OCI-M1 (cell line): ENCODE results near the gene ATAD3C.
"Not testable (repeated sequence)": the region's sequence is repeated elsewhere in the genome, so short reads cannot be mapped to it uniquely, and the experiment has no call there.

Source experiments
- DNase-seq: peaks from one replicate; lab custom pipeline; 2025; lab: John Stamatoyannopoulos, UW

Gene ATAD3C

DNA sequence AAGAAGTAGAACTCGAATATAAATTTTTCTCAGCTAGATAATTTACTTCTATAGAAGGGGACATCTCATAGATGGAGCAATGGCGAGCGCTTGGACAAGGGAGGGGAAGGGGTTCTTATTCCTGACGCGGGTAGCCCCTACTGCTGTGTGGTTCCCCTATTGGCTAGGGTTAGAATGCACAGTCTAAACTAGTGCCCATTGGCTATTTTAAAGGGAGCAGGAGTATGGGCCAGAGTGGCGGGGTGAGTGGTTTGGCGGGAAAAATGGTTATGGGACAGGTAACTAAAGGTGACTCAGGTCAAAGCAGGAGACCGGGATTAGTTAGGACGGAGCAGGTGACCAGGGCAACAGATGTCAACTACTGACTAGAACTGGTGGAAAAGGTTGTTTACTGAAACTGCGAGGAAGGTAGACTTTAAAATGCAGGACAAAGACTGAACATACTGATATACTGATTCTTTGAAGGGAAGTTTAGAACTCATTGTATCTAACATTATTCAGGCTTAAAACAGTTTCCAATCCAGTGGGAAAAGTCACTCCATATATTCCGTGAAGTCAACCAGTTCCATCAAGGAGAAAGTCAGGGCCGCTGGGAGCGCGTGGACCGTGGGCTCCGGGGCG lies 61.5 kb downstream of the ATAD3C start:
- peak; percentile 39 for DNase-seq

DNA sequence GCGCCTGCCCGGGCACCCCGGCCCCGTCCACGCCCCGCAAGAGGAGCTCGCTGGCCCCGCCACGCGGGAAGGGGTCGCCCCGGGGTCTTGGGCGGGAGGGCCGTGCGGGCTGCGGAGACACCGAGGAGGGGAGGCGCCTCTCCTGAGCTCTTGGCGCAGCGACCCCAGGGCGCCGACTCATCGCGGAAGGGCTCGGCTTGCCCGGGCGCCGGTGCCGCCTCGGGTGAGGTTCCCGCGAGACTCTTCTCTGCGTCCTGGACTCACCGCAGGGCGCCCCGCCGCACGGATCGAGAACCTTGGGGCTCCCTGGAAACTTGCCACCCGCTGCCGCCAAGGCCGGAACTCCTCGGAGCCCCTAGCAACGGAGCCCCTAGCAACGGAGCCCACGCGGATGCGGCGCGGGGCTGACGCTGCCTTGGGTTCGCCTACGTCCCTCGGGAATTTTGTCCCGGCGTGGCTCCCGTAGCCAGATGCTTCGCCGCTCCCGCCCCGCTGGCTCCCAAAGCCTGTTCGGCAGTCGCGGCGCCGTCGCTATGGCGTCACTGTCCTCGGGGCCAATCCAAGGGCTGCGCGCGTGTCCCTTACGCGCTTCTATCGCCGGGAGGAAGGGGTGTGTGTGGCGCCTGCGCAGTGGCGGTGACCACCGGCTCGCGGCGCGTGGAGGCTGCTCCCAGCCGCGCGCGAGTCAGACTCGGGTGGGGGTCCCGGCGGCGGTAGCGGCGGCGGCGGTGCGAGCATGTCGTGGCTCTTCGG lies 62.2 kb downstream of the ATAD3C start, which contains the start of gene ATAD3A:
Gene ATAD3A (plus strand): TSS at position 630 of the 753 bp plus-strand sequence. CDS start 107 bp downstream, at position 737.
- peak; percentile 98 for DNase-seq

DNA sequence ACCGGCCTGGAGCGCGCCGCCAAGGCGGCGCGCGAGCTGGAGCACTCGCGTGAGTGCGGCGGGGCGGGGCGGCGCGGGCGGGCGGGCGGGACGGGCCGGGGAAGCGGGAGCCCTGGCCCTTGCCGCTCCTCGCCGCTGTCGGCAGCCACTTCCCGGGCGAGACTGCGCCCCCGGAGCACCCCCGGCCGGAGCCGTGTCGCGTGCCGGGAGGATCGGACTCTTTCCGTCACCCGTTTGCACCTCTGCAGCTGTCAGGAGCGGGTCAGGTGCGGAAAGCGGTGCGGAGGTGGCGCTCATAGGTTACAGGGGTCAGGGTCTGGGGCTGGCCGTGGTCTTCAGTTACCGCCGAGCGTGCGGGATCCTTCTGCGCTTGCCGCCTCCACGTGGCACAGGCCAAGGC lies 62.9 kb downstream of the ATAD3C start:
- peak; percentile 4 for DNase-seq

DNA sequence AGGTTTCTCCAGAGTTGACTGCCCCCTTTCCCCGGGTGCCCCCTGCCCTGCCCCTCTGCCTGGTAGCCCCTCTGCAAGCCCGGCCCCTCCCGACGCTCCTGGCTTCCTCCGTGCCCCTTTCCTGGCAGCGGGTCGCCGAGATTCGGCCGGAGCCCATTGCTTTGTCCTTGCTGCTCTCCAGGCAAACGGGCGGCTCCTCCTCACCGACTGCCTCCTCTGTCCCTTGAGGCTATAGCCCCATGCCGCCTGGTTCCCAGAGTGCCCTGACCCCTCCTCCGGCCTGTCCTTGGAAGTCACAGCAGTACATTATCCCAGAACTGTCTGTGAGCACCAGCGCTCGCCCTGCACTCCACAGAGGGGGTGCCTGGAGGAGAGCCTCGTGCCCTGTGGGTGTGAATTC lies 64.2 kb downstream of the ATAD3C start:
- DNase-seq: not testable (repeated sequence)

DNA sequence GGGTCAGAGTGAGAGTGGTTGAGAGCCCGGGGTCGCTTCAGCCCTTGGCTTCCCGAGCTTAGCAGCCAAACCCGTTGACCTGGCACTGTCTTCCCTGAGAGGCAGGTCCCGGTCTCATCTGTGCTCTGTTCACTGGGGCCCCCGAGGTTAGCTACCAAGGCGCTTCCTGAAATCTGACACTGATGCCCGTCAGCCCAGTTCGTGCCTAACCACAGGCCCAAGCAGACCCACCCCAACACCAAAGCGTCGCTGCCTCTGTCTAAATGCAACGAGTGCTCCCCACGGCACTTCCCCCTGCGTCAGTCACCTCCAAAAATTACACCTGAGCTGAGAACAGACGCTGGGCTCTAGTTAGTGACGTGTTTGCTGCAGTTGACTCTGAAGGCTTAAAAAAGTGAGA lies 64.9 kb downstream of the ATAD3C start:
- not testable (repeated sequence) for DNase-seq

DNA sequence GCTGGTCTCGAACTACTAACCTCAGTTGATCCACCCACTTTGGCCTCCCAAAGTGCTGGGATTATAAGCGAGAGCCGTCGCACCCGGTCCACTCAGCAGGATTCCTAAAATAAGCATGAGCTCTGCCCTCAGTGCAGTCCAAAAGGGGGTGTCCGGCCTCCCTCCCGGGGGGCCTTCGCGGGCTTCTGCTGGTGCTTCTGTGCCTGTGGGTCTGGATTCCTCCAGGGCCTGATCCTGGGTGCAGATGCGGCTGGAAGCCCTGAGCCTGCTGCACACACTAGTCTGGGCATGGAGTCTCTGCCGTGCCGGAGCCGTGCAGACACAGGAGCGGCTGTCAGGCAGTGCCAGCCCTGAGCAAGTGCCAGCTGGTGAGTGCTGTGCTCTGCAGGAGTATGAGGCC lies 67.4 kb downstream of the ATAD3C start:
- not testable (repeated sequence) for DNase-seq

DNA sequence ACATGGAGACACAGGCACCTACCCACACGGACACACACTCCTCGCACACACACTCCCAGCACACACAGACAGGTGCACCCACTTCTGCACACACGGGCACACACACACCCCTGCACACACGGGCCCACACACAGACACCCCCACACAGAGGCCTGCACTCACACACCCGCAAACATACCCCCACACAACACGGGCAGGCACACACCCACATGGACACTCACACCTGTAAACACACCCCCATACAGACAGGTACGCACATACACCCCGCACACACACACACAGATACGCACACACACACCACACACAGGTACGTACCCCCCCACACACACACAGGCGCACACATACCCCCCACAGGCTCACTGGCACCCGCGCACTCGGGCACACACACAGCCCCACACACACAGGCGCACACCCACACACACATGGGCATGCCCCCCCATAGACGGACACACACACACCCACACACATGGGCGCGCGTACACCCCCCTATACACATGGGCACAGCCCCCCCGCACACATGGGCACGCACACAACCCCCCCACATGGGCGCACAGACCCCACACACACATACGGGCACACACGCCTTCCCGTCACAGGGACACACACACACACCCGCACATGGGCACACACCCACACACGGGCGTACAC lies 68.6 kb downstream of the ATAD3C start:
- no peak for DNase-seq

DNA sequence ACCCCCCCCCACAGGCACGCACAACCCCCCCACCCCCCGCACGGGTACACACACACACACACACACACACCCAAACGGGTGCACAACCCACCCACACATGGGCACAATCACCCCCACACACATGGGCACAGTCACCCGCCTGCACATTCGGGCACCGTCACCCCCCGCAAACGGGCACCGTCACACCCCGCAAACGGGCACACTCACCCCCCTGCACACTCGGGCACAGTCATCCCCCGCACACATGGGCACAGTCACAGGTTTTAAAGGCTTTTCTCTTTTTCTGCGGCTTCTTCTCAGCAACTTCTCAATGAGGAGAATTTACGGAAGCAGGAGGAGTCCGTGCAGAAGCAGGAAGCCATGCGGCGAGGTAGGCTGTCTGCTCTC lies 69.1 kb downstream of the ATAD3C start:
- not testable (repeated sequence) for DNase-seq
